PFSK-1 (cell line): ENCODE results near the gene DPH6.

ENCODE experiments used
- FOXP2 ChIP-seq: optimal IDR thresholded peaks from 2 replicates; pipeline ENCODE3; 2011; ENCODE audit warnings: borderline replicate concordance, control low read depth, inconsistent platforms; ENCODE audit not compliant: insufficient read depth; ENCODE audit errors: extremely low read length, extremely low read depth
- POLR2AphosphoS5 ChIP-seq: IDR thresholded peaks from 2 replicates; pipeline ENCODE4 v1.6.1; 2012; ENCODE audit warnings: low read depth, mild to moderate bottlenecking, control low read depth, low read length, moderate library complexity
- REST ChIP-seq, 2 experiments: IDR thresholded peaks; 2 replicates each; pipeline versions ENCODE4 v1.6.1 to v1.8.0; 2011 to 2012; ENCODE audit warnings: low read depth in 2 of 2, low read length in 2 of 2, control low read depth in 1 of 2, inconsistent platforms in 1 of 2, mild to moderate bottlenecking in 1 of 2, moderate library complexity in 1 of 2; ENCODE audit not compliant: insufficient read depth in 1 of 2
- SIN3A ChIP-seq: IDR thresholded peaks from 2 replicates; pipeline ENCODE4 v1.6.1; 2012; ENCODE audit warnings: mild to moderate bottlenecking, low read length, moderate library complexity, borderline replicate concordance; ENCODE audit not compliant: insufficient read depth
- TAF1 ChIP-seq: IDR thresholded peaks from 2 replicates; pipeline ENCODE4 v1.6.1; 2012; ENCODE audit warnings: low read length, control low read depth, borderline replicate concordance; ENCODE audit not compliant: insufficient read depth

Gene DPH6

GRCh38 chr15:35533130-35534110, 12.5 kb downstream of the DPH6 start:
- TF ChIP-seq TAF1: no peak
- TF ChIP-seq FOXP2: no peak
- no peak for TF ChIP-seq POLR2AphosphoS5
- TF ChIP-seq SIN3A: no peak
- TF ChIP-seq REST (IDR thresholded peaks at IDR 0.05; ENCODE audit: insufficient read depth in 1 of 2, low read depth in 2 of 2, low read length in 2 of 2): no peak

DNA sequence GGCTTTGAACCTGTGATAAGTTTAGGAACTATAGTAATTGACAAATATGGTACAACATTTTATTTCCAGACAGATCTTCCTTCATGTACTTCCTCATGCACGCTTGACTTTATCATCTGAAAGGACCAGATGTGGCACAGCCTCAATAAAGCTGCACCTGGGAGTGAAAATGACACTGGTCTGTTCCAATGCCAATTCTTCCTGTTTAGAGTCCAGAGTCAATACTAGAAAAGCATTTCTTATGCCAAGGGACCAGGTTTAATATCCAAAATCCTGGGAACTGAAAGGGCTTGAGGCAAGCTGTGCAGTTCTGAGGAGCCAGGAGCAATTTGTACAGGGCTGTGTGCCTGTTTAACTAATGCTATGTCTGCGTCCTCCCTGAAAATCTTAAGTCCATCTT, 15.3 kb downstream of the DPH6 start:
- TF ChIP-seq POLR2AphosphoS5 (no peak), TAF1 (no peak), SIN3A (no peak), REST (IDR thresholded peaks at IDR 0.05; ENCODE audit: insufficient read depth in 1 of 2, low read depth in 2 of 2, low read length in 2 of 2) (no peak), FOXP2 (no peak)

DNA sequence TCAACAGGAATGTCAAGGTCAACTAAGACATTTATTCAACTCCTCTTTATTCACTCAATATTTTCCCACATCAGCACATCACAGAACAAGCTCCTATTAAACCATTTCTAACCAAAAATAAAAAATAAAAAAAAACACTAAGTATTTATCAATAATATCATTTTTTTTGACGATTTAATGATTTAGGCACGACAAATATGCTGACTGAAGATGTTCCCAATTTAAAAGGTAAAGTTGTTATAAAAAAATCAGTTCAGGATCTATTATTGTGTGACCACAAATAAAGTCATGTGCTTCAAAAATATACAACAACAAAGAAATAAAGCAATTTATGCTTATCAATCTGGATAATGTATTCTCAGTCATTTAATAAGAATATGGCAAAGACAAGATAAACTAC, 16.2 kb downstream of the DPH6 start:
- TF ChIP-seq REST (IDR thresholded peaks at IDR 0.05; ENCODE audit: insufficient read depth in 1 of 2, low read depth in 2 of 2, low read length in 2 of 2): no peak
- TF ChIP-seq FOXP2: no peak
- no peak for TF ChIP-seq POLR2AphosphoS5
- TF ChIP-seq TAF1: no peak
- TF ChIP-seq SIN3A: no peak

- TF ChIP-seq FOXP2: no peak
- TF ChIP-seq REST (IDR thresholded peaks at IDR 0.05; ENCODE audit: insufficient read depth in 1 of 2, low read depth in 2 of 2, low read length in 2 of 2): no peak
- no peak for TF ChIP-seq POLR2AphosphoS5
- TF ChIP-seq TAF1: no peak
- no peak for TF ChIP-seq SIN3A
Observed at GRCh38 chr15:35522061-35522460, 23.9 kb downstream of the DPH6 start.
